ENCODE results near the gene MAP2K6.

- TF ChIP-seq POLR2AphosphoS5 (IDR thresholded peaks at IDR 0.05) (no peak), CTCF (IDR thresholded peaks at IDR 0.05) (no peak), POLR2A (IDR thresholded peaks at IDR 0.05) (no peak)
Measured at GRCh38 chr17:69462882-69463281, 48.4 kb downstream of the MAP2K6 start.
